UCSD-AML1 (cell line): ENCODE data around the gene NSUN2.
"Not testable (repeated sequence)": the region's sequence is repeated elsewhere in the genome, so short reads cannot be mapped to it uniquely, and the experiment has no call there.

Experiments used
- DNase-seq: peaks from one replicate; lab custom pipeline; 2025; ENCODE audit not compliant: unreplicated experiment; lab: John Stamatoyannopoulos, UW

NSUN2 gene

GRCh38 chr5:6645571-6646362 is 12.9 kb upstream of the NSUN2 start:
- not testable (repeated sequence) for DNase-seq

GRCh38 chr5:6644794-6645241 is 12.0 kb upstream of the NSUN2 start:
- DNase-seq = no peak

- DNase-seq = no peak
These were observed 9.8 kb upstream of the NSUN2 start for GRCh38 chr5:6642655-6643054.

- DNase-seq = no peak
These were observed 5.4 kb upstream of the NSUN2 start for GRCh38 chr5:6638236-6638635.

- no peak for DNase-seq
These were observed 4.7 kb upstream of the NSUN2 start for GRCh38 chr5:6637590-6637989.

GRCh38 chr5:6637022-6637421 is 4.2 kb upstream of the NSUN2 start:
- no peak for DNase-seq

GRCh38 chr5:6636293-6636692 is 3.4 kb upstream of the NSUN2 start:
- DNase-seq = no peak

GRCh38 chr5:6634788-6635430 is 2.1 kb upstream of the NSUN2 start:
- DNase-seq = no peak

- DNase-seq = no peak
These were observed 1.5 kb upstream of the NSUN2 start for GRCh38 chr5:6634306-6634705.

- peak; percentile 37 for DNase-seq
These were observed 813 bp upstream of the NSUN2 start for GRCh38 chr5:6633469-6634245.

GRCh38 chr5:6632324-6632887 is 438 bp downstream of the NSUN2 start:
- no peak for DNase-seq

GRCh38 chr5:6631441-6631840 is 1.4 kb downstream of the NSUN2 start:
- no peak for DNase-seq

- no peak for DNase-seq
These were observed 6.3 kb downstream of the NSUN2 start for GRCh38 chr5:6626508-6626907.

- no peak for DNase-seq
These were observed 8.9 kb downstream of the NSUN2 start for GRCh38 chr5:6623941-6624340.

- DNase-seq = no peak
These were observed 9.6 kb downstream of the NSUN2 start for GRCh38 chr5:6623228-6623627.

- DNase-seq = no peak
These were observed 16.2 kb downstream of the NSUN2 start for GRCh38 chr5:6616632-6617031.

- no peak for DNase-seq
These were observed 17.6 kb downstream of the NSUN2 start for GRCh38 chr5:6615034-6615815.

- DNase-seq = no peak
These were observed 21.2 kb downstream of the NSUN2 start for GRCh38 chr5:6611334-6612256.

GRCh38 chr5:6608016-6608415 is 24.8 kb downstream of the NSUN2 start:
- no peak for DNase-seq

- DNase-seq = no peak
These were observed 25.3 kb downstream of the NSUN2 start for GRCh38 chr5:6607559-6607936.
